NCI-H2081 (cell line): ENCODE data around the gene TOP1.

ENCODE experiments used
- DNase-seq, 2 experiments: peaks; one replicate each; lab custom pipeline; 2025; lab: John Stamatoyannopoulos, UW

Gene TOP1

GRCh38 chr20:41168281-41169161, 139.9 kb downstream of the TOP1 start:
- no peak for DNase-seq

GRCh38 chr20:41169162-41169690, 140.6 kb downstream of the TOP1 start:
- DNase-seq = no peak

GRCh38 chr20:41169791-41170351, 141.2 kb downstream of the TOP1 start:
- DNase-seq = no peak

- DNase-seq = no peak
Observed at GRCh38 chr20:41170386-41171105, 141.9 kb downstream of the TOP1 start.

- no peak for DNase-seq
Observed at GRCh38 chr20:41171736-41172295, 143.2 kb downstream of the TOP1 start.

- no peak for DNase-seq
Observed at GRCh38 chr20:41172296-41173140, 143.9 kb downstream of the TOP1 start.

GRCh38 chr20:41173161-41173721, 144.6 kb downstream of the TOP1 start:
- peak; percentile 56 to 71 for DNase-seq

GRCh38 chr20:41173791-41174341, 145.2 kb downstream of the TOP1 start:
- no peak for DNase-seq
